IPS-11a (cell line): ENCODE data around the gene CD81.
"Not testable (repeated sequence)": the region's sequence is repeated elsewhere in the genome, so short reads cannot be mapped to it uniquely, and the experiment has no call there.

Source experiments
- H3K4me3 ChIP-seq: one replicate; pipeline ENCODE4 v1.5.1; 2013; ENCODE audit warnings: low read depth, low read length, control low read depth

CD81 gene

GRCh38 chr11:2376751-2377451 is at the start of gene CD81:
TSS of gene CD81 (plus strand) at chr11:2377310. CDS start at chr11:2377550, 240 bp downstream.
- H3K4me3 ChIP-seq: peak within 1 kb of the TSS; percentile 87

GRCh38 chr11:2328021-2328420 is 49.1 kb upstream of the CD81 start:
- no peak overlapping the region for H3K4me3 ChIP-seq

- no peak overlapping the region for H3K4me3 ChIP-seq
Measured at GRCh38 chr11:2328656-2329354, 48.3 kb upstream of the CD81 start.

- H3K4me3 ChIP-seq: no peak overlapping the region
Measured at GRCh38 chr11:2329551-2329950, 47.6 kb upstream of the CD81 start.

GRCh38 chr11:2330696-2331095 is 46.4 kb upstream of the CD81 start:
- no peak overlapping the region for H3K4me3 ChIP-seq

- H3K4me3 ChIP-seq: no peak overlapping the region
Measured at GRCh38 chr11:2331404-2331803, 45.7 kb upstream of the CD81 start.

GRCh38 chr11:2332569-2332968 is 44.5 kb upstream of the CD81 start:
- H3K4me3 ChIP-seq: not testable (repeated sequence)

- not testable (repeated sequence) for H3K4me3 ChIP-seq
Measured at GRCh38 chr11:2333486-2334205, 43.5 kb upstream of the CD81 start.

GRCh38 chr11:2335286-2335685 is 41.8 kb upstream of the CD81 start:
- H3K4me3 ChIP-seq: not testable (repeated sequence)

GRCh38 chr11:2338760-2339159 is 38.4 kb upstream of the CD81 start:
- H3K4me3 ChIP-seq: not testable (repeated sequence)

GRCh38 chr11:2342557-2342956 is 34.6 kb upstream of the CD81 start:
- H3K4me3 ChIP-seq: no peak overlapping the region

GRCh38 chr11:2342981-2343380 is 34.1 kb upstream of the CD81 start:
- H3K4me3 ChIP-seq: no peak overlapping the region

- H3K4me3 ChIP-seq: no peak overlapping the region
Measured at GRCh38 chr11:2343502-2343901, 33.6 kb upstream of the CD81 start.

- no peak overlapping the region for H3K4me3 ChIP-seq
Measured at GRCh38 chr11:2345050-2345449, 32.1 kb upstream of the CD81 start.

- no peak overlapping the region for H3K4me3 ChIP-seq
Measured at GRCh38 chr11:2346014-2346413, 31.1 kb upstream of the CD81 start.

GRCh38 chr11:2346586-2347307 is 30.4 kb upstream of the CD81 start:
- H3K4me3 ChIP-seq: no peak overlapping the region

GRCh38 chr11:2347308-2347830 is 29.7 kb upstream of the CD81 start:
- no peak overlapping the region for H3K4me3 ChIP-seq

GRCh38 chr11:2348986-2349385 is 28.1 kb upstream of the CD81 start:
- H3K4me3 ChIP-seq: no peak overlapping the region

- no peak overlapping the region for H3K4me3 ChIP-seq
Measured at GRCh38 chr11:2351701-2352100, 25.4 kb upstream of the CD81 start.

GRCh38 chr11:2352420-2352819 is 24.7 kb upstream of the CD81 start:
- no peak overlapping the region for H3K4me3 ChIP-seq
